Measurements from ENCODE around the gene SNX33. TPM values are rescaled to one million over a fixed set of nuclear protein-coding genes. Genes with fewer than 3 reads are reported as not detected.
A peak's percentile ranks its signal among the peaks of the same experiment; 100 is the strongest.
"Not testable (repeated sequence)": the region's sequence is repeated elsewhere in the genome, so short reads cannot be mapped to it uniquely, and the experiment has no call there.

The SNX33 gene
- total and polyA plus RNA-seq, 3 donors from 2014 or later, result 8.3 to 11.5 (median 10.5) TPM

DNA sequence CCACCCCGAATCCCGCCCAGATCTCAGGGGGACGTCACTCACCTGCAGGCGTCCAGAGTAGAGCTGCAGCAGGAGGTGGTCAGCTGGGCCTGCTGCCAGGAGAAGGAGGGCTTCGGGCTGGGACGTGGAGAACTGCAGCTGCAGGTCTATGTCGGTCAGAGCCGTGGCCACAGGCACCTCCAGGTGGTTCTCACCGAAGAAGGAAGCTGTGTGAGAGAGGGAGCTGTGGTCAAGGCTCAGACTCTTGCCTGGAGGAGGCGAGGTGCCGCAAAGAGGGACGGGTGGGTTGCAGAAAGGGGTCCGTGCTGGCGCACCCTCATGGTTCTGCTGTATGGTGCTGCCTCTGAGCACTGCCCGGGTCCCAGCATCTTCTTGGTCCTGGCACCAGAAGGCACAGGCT, 45.3 kb downstream of the SNX33 start:
- DNase-seq; H3K36me3 ChIP-seq (ENCODE audit: low read depth, missing control alignments); intact Hi-C loops (cut with DNase I; ENCODE audit: low total_unique reads); H3K9me3 ChIP-seq; H3K27me3 ChIP-seq; H3K4me3 ChIP-seq; H3K27ac ChIP-seq: not testable (repeated sequence)
- peaks cover 14% of the 10 kb centered on the region for H3K4me1 ChIP-seq
- 73% methylated on average over 11 of the region's 15 CpGs; no CpG with 5 or more reads in 1 of the 2 donors for WGBS, 2 donors

- WGBS, 2 donors, result 50 to 66% methylated on average over 8 to 14 of the region's 14 CpGs
- Histone ChIP-seq H3K27ac (no peak overlapping the region), H3K4me1 (peaks cover 14% of the 10 kb centered on the region), H3K36me3 (ENCODE audit: low read depth, missing control alignments) (no peaks in the 10 kb centered on the region), H3K27me3 (no peaks in the 10 kb centered on the region), H3K9me3 (no peaks in the 10 kb centered on the region), H3K4me3 (no peak overlapping the region)
- no peak for DNase-seq
- intact Hi-C loops (cut with DNase I; ENCODE audit: low total_unique reads), result no loop called here
- TF ChIP-seq, protein P1, sequence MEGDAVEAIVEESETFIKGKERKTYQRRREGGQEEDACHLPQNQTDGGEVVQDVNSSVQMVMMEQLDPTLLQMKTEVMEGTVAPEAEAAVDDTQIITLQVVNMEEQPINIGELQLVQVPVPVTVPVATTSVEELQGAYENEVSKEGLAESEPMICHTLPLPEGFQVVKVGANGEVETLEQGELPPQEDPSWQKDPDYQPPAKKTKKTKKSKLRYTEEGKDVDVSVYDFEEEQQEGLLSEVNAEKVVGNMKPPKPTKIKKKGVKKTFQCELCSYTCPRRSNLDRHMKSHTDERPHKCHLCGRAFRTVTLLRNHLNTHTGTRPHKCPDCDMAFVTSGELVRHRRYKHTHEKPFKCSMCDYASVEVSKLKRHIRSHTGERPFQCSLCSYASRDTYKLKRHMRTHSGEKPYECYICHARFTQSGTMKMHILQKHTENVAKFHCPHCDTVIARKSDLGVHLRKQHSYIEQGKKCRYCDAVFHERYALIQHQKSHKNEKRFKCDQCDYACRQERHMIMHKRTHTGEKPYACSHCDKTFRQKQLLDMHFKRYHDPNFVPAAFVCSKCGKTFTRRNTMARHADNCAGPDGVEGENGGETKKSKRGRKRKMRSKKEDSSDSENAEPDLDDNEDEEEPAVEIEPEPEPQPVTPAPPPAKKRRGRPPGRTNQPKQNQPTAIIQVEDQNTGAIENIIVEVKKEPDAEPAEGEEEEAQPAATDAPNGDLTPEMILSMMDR (IDR thresholded peaks at IDR 0.05), result no peak
- no peak for TF ChIP-seq POLR2A (IDR thresholded peaks at IDR 0.05)
Measured at GRCh38 chr15:75693501-75694240, 46.0 kb downstream of the SNX33 start.

DNA sequence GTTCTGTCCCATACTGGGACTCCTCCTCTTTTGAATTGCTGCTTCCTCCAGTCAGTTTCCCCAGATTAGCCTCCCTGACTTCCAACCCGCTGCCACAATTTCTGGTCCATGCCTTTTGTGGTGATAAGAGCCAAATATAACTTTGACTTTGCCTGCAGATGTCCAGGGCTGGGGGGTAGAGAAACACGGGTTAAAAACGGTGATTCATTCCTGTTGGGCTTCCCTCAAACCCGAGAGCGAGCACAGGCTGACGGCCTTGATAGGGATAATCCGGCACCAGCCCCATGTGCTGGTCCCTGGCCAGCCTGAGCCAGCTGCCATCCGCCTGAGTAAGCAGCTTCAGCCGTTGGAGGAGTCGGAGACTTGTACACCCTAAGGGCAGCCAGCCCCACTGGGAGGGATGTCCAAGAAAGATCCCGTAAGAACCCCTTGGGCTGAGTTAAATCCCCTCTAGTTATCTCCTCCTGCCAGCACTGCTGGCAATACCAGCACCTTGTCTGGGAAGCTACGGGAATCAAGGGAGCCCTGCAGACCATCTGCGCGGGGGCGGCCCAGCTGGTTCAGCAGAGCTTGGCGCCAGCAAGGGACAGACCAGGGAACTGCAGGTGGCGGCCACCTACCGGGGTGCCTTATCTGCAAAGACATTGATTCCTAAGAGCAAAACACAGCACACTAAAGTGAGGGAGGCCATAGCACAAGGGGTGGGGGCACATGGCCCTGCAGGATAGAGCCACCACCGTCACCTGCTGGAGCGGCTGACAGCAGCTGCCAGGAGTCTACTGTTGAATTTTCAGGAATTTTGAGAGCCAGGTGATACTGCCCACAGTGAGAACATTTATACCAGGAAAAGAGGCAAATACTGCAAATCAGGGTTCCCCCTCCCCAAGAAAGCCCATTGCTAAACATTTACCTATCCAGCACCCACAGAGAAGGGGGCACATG, 46.8 kb downstream of the SNX33 start:
- TF ChIP-seq, protein P1 (IDR thresholded peaks at IDR 0.05), result peak in 2 of 3 experiments; percentile 24 to 41
- no peak for TF ChIP-seq POLR2A (IDR thresholded peaks at IDR 0.05)
- Histone ChIP-seq H3K4me3 (no peak overlapping the region), H3K27me3 (no peaks in the 10 kb centered on the region), H3K9me3 (no peaks in the 10 kb centered on the region), H3K27ac (no peak overlapping the region), H3K36me3 (ENCODE audit: low read depth, missing control alignments) (no peaks in the 10 kb centered on the region), H3K4me1 (peaks cover 14% of the 10 kb centered on the region)
- intact Hi-C loops (cut with DNase I; ENCODE audit: low total_unique reads), result no loop called here
- WGBS, 2 donors, result 34 to 53% methylated on average over 7 to 20 of the region's 20 CpGs
- DNase-seq, result peak; percentile 79

DNA sequence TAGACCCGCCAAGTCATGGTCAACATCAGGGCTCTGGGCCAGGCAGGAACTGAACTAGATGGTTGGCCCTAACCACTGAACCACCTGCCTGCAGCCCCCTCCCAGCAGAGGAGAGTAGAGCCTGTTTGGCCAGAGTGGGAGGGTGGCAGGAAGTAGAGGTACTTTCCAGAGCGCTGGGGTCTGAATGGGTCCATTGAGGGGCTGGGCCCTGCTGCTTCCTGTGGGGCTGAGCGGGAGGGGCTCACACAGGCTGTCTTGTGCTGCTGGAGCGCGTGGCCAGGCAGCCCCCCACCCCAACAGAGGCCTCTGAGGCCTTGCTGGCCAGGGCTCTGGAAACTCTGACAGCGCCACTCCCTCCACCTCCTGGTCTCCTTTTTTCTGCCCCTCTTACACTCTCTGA, 47.5 kb downstream of the SNX33 start:
- no peak overlapping the region for H3K4me3 ChIP-seq
- TF ChIP-seq, protein P1 (IDR thresholded peaks at IDR 0.05), result no peak
- TF ChIP-seq POLR2A (IDR thresholded peaks at IDR 0.05), result no peak
- H3K27me3 ChIP-seq, result no peaks in the 10 kb centered on the region
- H3K9me3 ChIP-seq, result no peaks in the 10 kb centered on the region
- H3K27ac ChIP-seq, result no peak overlapping the region
- intact Hi-C loops (cut with DNase I; ENCODE audit: low total_unique reads), result no loop called here
- DNase-seq, result no peak
- peaks cover 15% of the 10 kb centered on the region for H3K4me1 ChIP-seq
- WGBS, 2 donors, result 71 to 75% methylated on average over 4 to 6 of the region's 6 CpGs
- H3K36me3 ChIP-seq (ENCODE audit: low read depth, missing control alignments), result no peaks in the 10 kb centered on the region

DNA sequence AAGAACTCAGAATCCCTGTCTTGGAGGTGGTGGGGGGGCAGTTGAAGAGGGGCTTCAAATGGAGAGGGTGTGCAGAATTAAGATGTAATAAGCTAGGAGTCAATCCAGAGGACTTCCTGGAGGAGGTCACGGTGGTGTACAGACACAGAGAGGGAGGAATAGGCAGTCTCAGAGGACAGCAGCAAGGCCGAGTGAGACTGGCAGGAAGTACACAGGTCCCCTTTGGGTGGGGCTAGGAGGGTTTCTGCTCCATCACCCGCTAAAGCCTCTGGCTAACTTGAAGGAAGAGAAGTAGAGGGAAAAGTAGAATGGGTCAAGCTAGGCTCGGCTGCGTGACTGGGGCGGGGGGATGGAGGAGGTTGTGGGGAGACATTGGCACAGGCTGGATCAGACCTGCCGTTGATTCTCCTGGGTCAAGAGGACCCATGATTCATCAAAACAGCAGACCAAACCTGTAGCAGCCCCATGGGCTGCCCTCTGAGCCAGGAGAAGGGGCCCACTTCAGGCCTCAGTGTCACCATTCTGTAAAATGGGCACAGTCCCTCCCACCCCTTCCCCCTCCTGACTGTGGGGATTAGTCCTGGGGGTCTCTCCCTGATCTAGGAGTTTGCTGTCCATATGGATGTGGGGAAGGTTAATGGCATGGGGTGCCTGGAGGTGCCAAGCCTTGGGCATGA, 48.1 kb downstream of the SNX33 start:
- no peak for DNase-seq
- TF ChIP-seq, protein P1 (IDR thresholded peaks at IDR 0.05), result no peak
- TF ChIP-seq POLR2A (IDR thresholded peaks at IDR 0.05), result no peak
- Histone ChIP-seq H3K9me3 (no peaks in the 10 kb centered on the region), H3K4me1 (peaks cover 19% of the 10 kb centered on the region), H3K27ac (no peak overlapping the region), H3K36me3 (ENCODE audit: low read depth, missing control alignments) (no peaks in the 10 kb centered on the region), H3K4me3 (no peak overlapping the region), H3K27me3 (no peaks in the 10 kb centered on the region)
- 78 to 85% methylated on average over 7 of the region's 7 CpGs for WGBS, 2 donors
- intact Hi-C loops (cut with DNase I; ENCODE audit: low total_unique reads), result no loop called here
